GF-D8 (cell line): ENCODE data around the gene TPSB2.

ENCODE experiments used
- DNase-seq: peaks from one replicate; lab custom pipeline; 2025; lab: John Stamatoyannopoulos, UW

The TPSB2 gene

DNA sequence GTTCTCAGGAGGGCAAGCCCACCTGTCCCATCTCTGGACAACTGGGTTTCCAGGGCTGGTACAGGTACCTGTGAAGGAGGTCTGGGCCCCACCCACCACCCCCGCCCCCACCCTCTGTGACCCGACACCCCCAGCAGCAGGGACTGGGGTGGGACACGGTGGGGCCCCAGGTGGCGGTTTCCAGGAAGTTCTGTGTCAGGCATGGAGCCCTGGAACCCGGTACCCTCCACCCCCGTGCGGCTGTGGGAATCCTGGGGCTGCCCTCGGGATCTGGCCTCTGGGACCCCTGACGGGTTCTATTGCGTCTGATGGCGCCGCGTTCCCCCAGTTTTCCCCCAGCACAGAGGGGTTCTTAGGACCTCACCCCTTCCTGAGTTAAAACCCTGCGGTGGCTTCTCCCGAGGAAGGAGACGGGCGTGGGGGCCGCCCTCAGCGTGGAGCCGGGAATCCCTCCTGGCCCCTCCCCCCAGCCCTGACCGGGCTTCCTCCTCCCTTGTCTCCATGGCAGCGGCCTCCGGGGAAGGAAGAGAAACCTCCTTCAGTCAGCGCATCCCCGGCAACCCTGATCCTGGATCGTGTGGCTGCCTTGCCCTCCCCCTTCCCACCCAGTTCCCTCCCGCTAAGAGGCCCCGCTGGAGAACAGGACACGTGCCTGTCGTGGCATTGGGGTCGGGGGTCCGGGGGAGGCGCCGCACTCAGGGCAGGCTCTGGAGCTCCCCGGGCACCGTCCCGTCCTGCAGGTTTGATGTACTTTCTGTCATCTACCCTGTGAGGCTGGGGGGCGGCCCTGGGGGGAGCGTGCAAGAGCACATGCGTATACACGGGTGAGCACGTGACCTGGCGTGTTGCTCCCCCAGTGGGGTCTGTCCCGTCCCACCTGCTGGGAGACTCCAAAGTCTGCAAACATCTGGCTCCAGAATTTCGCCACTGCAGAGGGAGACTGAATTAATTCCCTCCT lies 46.8 kb downstream of the TPSB2 start:
- DNase-seq, result no peak

DNA sequence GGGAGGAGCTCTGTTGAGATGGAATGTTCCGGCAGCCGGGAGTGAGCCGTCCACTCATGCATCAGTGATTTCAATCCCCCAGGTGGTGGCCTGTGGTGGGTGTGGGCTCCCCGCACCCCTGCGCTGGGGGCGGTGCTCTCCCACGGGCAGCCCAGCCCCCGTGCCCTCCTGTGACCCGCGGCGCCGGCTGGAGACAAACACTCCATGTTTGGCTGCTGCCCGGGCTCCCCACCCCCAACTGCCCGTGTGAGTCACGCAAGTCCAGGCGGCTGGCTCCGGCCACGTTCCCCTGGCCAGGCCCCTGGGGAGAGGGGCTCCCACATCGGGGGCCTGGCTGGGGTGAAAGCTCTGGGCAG lies 47.7 kb downstream of the TPSB2 start:
- no peak for DNase-seq

GRCh38 chr16:1181404-1182315 lies 48.3 kb downstream of the TPSB2 start:
- DNase-seq, result no peak

GRCh38 chr16:1180549-1181403 lies 49.2 kb downstream of the TPSB2 start:
- DNase-seq, result no peak
